Nephron progenitor cell (in vitro differentiated cells): ENCODE results near the gene SAMD1.
A peak's percentile ranks its signal among the peaks of the same experiment; 100 is the strongest.

ENCODE experiments used
- DNase-seq: peaks from one replicate; pipeline ENCODE4 v3.0.0; 2021
- H3K27ac Mint-ChIP-seq: 2 replicates; pipeline ENCODE4 v1.8.0; 2021; ENCODE audit warnings: mild to moderate bottlenecking, moderate library complexity, mixed read lengths
- H3K27me3 Mint-ChIP-seq: 2 replicates; pipeline ENCODE4 v1.8.0; 2021; ENCODE audit warnings: mild to moderate bottlenecking, low read depth, mixed read lengths; ENCODE audit not compliant: poor library complexity
- H3K36me3 Mint-ChIP-seq: 2 replicates; pipeline ENCODE4 v1.8.0; 2021; ENCODE audit warnings: low read depth, mixed read lengths
- H3K4me1 Mint-ChIP-seq: 2 replicates; pipeline ENCODE4 v1.8.0; 2021; ENCODE audit warnings: mixed read lengths
- H3K4me3 Mint-ChIP-seq: 2 replicates; pipeline ENCODE4 v1.8.0; 2021; ENCODE audit warnings: mild to moderate bottlenecking, moderate library complexity, mixed read lengths
- H3K9me3 Mint-ChIP-seq: 2 replicates; pipeline ENCODE4 v1.8.0; 2021; ENCODE audit warnings: mild to moderate bottlenecking, moderate library complexity, mixed read lengths
- CTCF ChIP-seq: fragments of 200-600 bp; sonication (generic); IDR thresholded peaks from 2 replicates; pipeline ENCODE4 v1.5.0; 2021; ENCODE audit warnings: antibody characterized with exemption

SAMD1 gene

GRCh38 chr19:14119644-14120496 is 29.3 kb upstream of the SAMD1 start:
- Mint-ChIP-seq H3K36me3 (peaks cover 15% of the 10 kb centered on the region), H3K27me3 (peaks cover 2% of the 10 kb centered on the region), H3K27ac (no peak overlapping the region), H3K4me3 (no peak overlapping the region), H3K4me1 (peaks cover 41% of the 10 kb centered on the region), H3K9me3 (no peaks in the 10 kb centered on the region)
- no peak for TF ChIP-seq CTCF
- DNase-seq: no peak

- H3K27me3 Mint-ChIP-seq: peaks cover 2% of the 10 kb centered on the region
- H3K9me3 Mint-ChIP-seq: no peaks in the 10 kb centered on the region
- peaks cover 45% of the 10 kb centered on the region for H3K4me1 Mint-ChIP-seq
- H3K36me3 Mint-ChIP-seq: peaks cover 9% of the 10 kb centered on the region
- DNase-seq: no peak
- peak overlapping the region; percentile 88 for H3K4me3 Mint-ChIP-seq
- no peak for TF ChIP-seq CTCF
- peak overlapping the region; percentile 100 for H3K27ac Mint-ChIP-seq
Observed at GRCh38 chr19:14119146-14119545, 28.6 kb upstream of the SAMD1 start.

- H3K27ac Mint-ChIP-seq: peak overlapping the region; percentile 100
- peaks cover 52% of the 10 kb centered on the region for H3K4me1 Mint-ChIP-seq
- TF ChIP-seq CTCF: no peak
- no peaks in the 10 kb centered on the region for H3K9me3 Mint-ChIP-seq
- H3K4me3 Mint-ChIP-seq: peak overlapping the region; percentile 88
- no peak for DNase-seq
- peaks cover 2% of the 10 kb centered on the region for H3K27me3 Mint-ChIP-seq
- H3K36me3 Mint-ChIP-seq: peaks cover 9% of the 10 kb centered on the region
Observed at GRCh38 chr19:14118165-14119051, 27.9 kb upstream of the SAMD1 start.

GRCh38 chr19:14117668-14118164 is 27.2 kb upstream of the SAMD1 start, which contains the start of gene PRKACA:
Gene PRKACA, minus strand, starts transcription at chr19:14117762. Its CDS starts 215 bp downstream, at chr19:14117547.
- H3K36me3 Mint-ChIP-seq: peaks cover 4% of the 10 kb centered on the region
- TF ChIP-seq CTCF: no peak
- peak within 1 kb of the TSS; percentile 93 for H3K4me3 Mint-ChIP-seq
- peaks cover 2% of the 10 kb centered on the region for H3K27me3 Mint-ChIP-seq
- peak within 1 kb of the TSS; percentile 100 for H3K27ac Mint-ChIP-seq
- peaks cover 54% of the 10 kb centered on the region for H3K4me1 Mint-ChIP-seq
- no peaks in the 10 kb centered on the region for H3K9me3 Mint-ChIP-seq
- DNase-seq: peak; percentile 97

- Mint-ChIP-seq H3K27me3 (peaks cover 2% of the 10 kb centered on the region), H3K36me3 (no peaks in the 10 kb centered on the region), H3K4me1 (peaks cover 60% of the 10 kb centered on the region), H3K27ac (peak overlapping the region; percentile 89), H3K4me3 (peak overlapping the region; percentile 93), H3K9me3 (no peaks in the 10 kb centered on the region)
- no peak for DNase-seq
- no peak for TF ChIP-seq CTCF
Observed at GRCh38 chr19:14116918-14117578, 26.5 kb upstream of the SAMD1 start.
